Measurements from ENCODE around the gene RBMX.
A peak's percentile ranks its signal among the peaks of the same experiment; 100 is the strongest.
"Not testable (repeated sequence)": the region's sequence is repeated elsewhere in the genome, so short reads cannot be mapped to it uniquely, and the experiment has no call there.

The RBMX gene

GRCh38 chrX:136880452-136881013 is at the start of gene RBMX:
Gene RBMX (minus strand): TSS chrX:136880725. CDS start chrX:136879427, 1,298 bp downstream.
- DNase-seq, result peak; percentile 94

DNA sequence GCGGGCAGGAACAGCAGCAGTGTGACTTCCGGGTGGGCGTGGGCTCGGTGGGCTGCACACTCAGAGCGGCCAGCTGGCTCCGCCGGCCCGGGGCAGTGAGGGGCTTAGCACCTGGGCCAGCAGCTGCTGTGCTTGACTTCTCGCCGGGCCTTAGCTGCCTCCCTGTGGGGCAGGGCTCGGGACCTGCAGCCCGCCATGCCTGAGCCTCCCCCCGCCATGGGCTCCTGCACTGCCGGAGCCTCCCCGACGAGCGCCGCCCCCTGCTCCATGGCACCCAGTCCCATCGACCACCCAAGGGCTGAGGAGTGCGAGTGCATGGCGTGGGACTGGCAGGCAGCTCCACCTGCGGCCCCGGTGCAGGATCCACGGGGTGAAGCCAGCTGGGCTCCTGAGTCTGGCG is 40.9 kb upstream of the RBMX start:
- not testable (repeated sequence) for DNase-seq

DNA sequence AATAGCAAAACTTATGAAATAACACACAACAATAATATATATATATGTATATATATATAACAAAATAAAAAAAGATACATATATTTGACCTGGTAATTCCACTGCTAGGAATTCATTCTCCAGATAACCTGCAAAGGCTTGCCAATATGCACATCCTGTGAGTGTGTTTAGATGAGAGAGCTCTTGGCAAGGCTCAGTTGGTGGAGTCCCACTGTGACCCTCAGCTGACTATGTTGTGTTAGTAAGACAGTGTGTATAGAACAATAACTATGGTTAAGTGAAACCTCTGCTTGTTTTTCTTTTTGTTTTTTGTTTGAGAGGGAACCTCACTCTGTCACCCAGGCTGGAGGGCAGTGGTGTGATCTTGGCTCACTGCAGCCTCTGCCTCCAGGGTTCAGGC is 39.5 kb upstream of the RBMX start:
- DNase-seq, result no peak

DNA sequence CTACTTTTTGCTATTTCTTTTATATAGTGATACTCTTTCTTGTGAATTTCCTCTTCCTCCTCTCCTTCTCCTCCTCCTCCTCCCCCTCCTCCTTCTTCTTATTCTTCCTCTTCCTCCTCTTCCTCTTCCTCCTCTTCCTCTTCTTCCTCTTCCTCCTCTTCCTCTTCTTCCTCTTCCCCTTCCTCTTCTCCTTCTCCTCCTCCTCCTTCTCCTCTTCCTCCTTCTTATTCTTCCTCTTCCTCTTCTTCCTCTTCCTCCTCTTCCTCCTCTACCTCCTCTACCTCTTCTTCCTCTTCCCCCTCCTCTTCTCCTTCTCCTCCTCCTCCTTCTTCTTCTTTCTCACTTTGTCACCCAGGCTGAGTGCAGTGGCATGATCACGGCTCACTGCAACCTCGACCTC is 36.3 kb upstream of the RBMX start:
- no peak for DNase-seq

- not testable (repeated sequence) for DNase-seq
These were observed 31.1 kb upstream of the RBMX start for GRCh38 chrX:136911661-136912060.

- DNase-seq, result no peak
These were observed 30.7 kb upstream of the RBMX start for GRCh38 chrX:136911253-136911652.

- no peak for DNase-seq
These were observed 30.1 kb upstream of the RBMX start for GRCh38 chrX:136910565-136911035.

DNA sequence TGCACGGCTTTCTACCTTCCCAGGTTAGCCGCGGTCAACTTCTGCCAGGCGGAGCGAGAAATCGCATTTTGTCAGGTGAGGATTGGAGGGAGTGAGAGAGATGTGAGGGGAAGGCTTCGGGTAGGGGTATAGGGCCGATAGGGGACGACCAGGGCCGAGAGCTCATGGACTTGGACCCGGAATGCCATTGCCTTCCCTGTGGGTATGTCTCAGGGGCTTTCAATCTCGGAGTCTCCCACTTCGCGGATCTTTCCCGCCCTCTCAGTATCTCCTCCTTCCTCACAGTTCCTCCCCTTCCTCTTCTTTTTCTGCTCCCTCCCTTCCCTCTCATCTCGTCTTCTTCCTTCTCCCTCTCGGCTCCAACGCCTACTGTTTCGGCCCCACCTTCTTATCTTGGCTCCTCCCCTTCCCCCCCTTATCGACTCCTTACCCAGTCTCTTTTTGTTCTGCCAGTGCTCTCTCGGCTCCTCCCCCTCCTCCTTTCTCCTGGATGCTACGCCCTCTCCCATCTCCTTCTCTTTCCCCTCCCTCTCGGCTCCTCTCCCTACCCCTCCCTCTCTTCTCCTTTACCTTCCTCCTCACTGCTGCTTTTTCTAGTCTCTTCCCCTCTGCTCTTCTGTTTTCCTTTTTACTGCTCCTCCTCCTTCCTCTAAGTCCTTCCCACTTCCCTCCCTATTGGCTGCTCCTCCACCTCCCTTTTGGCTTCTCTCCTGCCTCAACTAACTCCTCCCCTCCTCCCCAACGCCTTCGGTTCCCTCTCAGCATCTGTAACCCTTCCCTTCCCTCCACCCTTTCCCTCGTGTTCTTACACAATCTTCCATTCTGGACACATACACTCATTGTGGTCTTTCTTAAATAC is 29.4 kb upstream of the RBMX start:
- peak; percentile 84 for DNase-seq

DNA sequence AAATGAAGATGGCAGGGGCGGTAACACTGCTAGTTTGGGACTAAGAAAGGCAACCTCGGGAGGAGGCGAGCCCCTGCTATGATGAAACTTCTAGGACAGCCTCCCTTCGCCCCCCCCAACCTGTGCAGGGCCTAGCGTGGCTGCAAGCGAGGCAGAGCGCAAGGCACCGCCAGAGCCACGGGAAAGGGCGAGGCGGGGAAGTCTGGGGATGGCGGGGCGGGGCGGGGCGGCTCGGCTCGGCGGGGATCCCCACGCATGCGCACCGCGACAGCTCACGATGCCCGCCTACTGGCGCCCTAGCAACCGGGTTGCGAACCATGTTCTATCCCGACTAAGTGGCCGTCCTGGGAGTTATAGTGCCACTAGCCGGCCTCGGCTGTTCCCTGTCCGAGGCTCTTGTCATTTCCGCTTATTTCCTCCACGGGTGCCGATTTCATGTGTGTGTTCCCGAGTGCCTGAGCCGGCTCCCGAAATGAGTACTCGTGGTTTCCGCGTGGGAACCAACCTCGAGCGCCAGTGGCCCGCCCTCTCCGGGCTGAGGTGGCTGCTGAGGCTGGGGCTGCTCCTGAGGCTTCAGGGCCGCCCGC is 28.7 kb upstream of the RBMX start:
- peak; percentile 76 for DNase-seq

DNA sequence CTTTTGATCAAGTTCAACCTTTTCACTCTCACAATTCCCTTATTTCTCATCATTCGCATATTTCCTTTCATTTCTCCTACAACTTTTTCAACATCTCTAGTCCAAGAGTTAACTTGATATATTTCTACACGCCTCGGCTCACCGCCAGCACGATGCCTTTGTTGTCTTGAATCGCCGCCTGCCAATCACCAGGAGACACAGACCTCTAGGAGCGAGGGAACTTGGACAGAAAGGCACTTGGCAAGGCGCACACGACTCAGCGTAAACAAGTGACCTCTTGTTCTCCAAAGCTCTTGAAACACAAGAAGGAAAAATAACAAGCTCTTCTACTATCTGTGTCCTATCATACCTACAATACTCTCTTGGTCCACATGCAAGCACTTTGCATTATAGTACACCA is 27.1 kb upstream of the RBMX start:
- DNase-seq, result peak; percentile 2

- no peak for DNase-seq
These were observed 26.5 kb upstream of the RBMX start for GRCh38 chrX:136906921-136907510.

DNA sequence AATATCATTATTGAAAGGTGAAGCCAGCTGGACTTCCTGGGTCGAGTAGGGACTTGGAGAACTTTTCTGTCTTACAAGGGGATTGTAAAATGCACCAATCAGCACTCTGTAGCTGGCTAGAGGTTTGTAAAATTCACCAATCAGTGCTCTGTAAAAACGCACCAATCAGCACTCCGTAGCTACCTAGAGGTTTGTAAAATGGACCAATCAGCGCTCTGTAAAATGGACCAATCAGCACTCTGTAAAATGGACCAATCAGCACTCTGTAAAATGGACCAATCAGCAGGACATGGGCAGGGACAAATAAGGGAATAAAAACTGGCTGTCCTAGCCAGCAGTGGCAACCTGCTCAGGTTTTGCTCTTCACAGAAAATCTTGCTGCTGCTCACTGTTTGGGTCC is 23.5 kb upstream of the RBMX start:
- not testable (repeated sequence) for DNase-seq

DNA sequence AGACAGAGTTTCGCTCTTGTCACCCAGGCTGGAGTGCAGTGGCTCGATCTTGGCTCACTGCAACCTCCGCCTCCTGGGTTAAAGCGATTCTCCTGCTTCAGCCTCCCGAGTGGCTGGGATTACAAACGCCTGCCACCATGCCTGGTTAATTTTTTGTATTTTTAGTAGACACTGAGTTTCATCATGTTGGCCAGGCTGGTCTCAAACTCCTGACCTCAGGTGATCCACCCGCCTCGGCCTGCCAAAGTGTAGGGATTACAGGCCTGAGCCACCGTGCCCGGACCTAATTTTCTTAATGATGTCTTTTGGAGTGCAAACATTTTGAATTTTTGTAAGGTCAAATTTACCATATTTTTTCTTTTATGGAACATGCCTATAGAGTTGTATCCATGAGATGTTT is 19.5 kb upstream of the RBMX start:
- not testable (repeated sequence) for DNase-seq

- DNase-seq, result no peak
These were observed 18.7 kb upstream of the RBMX start for GRCh38 chrX:136899221-136899620.

GRCh38 chrX:136898752-136899151 is 18.2 kb upstream of the RBMX start:
- not testable (repeated sequence) for DNase-seq

GRCh38 chrX:136896121-136896914 is 15.8 kb upstream of the RBMX start:
- DNase-seq, result no peak

DNA sequence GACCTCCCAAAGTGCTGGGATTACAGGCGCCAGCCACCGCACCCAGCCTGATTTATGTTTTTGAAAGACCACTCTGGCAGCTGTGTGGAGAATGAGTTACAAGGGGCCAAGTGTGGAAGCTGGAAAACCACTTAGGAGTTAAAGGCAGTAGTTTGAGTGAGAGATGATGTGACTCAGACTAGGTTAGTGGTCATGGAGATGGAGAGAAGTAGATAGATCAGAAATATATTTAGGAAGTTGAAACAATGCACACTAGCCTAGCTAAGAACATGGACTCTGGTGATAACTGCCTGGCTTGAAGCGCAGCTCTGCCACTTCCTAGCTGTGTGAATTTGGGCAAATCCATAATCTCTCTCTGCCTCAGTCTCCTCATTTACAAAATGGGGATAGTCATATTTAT is 11.9 kb upstream of the RBMX start:
- DNase-seq, result no peak

DNA sequence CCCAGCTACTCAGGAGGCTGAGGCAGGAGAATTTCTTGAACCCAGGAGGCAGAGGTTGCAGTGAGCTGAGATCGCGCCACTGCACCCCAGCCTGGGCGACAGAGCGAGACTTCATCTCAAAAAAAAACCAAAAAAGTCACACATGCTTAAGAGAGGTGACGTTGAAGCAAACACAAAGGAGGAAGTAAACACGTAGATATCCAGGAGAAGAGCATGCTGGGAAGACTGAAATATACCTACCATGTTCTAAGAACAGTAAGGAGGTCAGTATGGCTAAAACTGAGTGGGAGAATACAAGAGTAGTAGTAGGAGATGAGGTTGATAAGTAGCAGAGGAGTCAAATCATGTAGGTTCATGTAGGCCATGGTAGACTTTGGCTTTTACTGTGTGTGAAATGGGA is 10.1 kb upstream of the RBMX start:
- DNase-seq, result not testable (repeated sequence)

DNA sequence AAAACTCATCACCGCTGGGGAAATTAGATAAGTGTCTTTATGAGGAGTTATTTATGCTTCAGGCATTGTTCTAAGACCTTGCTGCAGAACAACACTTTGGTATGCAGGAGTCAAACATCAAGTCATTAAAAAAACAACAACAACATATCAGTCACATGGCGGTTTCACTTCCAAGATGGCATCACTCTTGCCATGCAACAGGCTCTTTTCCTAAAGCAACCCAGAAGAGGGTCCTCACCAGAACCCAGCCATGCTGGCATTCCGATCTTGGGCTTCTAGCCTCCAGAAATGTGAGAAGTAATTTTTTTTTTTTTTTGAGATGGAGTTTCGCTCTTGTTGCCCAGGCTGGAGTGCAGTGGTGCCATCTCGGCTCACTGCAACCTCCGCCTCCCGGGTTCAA is 8.7 kb upstream of the RBMX start:
- DNase-seq, result no peak

DNA sequence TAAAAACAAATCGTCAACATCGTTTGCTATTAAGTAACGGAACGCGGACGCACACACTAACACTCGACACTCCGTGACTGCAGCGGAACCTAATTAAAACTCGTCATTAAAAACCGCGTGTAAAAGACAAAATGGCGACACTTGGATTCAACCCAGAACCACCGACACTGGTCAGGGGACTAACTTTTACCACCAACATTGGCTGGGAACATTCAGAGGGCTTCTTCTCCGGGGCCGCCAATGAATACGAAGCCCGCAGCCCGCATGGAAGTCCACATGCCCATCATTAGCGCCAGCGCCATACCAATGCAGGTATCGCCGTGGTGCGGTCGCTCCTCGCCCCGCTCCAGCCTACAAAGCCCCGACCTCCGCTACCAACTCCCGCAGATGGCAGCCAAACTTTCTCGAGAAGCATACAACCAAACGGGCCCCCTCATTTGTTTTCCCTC is 498 bp downstream of the RBMX start:
- no peak for DNase-seq

GRCh38 chrX:136879001-136879687 is 1.4 kb downstream of the RBMX start:
- no peak for DNase-seq

- DNase-seq, result no peak
These were observed 2.1 kb downstream of the RBMX start for GRCh38 chrX:136878423-136878822.
